Measurements from ENCODE around the gene SAA4.
"Not testable (repeated sequence)": the region's sequence is repeated elsewhere in the genome, so short reads cannot be mapped to it uniquely, and the experiment has no call there.

The SAA4 gene

DNA sequence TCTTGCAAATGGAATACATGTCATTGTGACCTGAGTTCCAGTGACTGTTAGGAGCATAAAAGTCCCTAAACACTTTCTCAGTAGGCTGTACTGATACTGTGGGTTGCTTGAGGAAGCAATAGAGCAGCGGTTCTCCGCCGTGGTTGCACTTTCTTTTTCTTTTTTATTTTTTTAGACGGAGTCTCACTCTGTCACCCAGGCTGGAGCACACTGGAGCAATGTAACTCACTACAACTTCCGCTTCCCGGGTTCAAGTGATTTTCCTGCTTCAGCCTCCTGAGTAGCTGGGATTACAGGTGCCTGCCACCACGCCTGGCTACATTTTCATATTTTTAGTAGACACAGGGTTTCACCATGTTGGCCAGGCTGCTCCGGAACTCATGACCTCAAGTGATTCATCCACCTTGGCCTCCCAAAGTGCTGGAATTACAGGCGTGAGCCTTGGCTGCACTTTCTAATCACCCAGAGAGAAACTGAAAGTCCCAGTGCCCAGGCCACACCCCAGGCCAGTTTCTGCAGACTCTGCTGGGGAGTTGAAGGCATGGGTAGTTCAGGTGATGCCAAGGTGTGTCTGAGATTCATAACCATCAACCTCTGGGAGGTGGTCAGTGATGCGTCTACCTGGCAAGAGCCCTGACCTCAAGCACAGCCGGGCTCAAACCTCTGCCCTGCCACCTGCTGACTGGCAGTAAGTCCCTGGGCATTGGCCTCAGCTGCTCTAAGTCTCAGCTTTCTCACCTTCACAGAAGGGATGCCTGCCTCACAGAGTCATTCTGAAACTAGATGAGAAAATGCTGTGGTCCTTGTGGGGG lies 10.0 kb upstream of the SAA4 start:
- DNase-seq, result not testable (repeated sequence)

DNA sequence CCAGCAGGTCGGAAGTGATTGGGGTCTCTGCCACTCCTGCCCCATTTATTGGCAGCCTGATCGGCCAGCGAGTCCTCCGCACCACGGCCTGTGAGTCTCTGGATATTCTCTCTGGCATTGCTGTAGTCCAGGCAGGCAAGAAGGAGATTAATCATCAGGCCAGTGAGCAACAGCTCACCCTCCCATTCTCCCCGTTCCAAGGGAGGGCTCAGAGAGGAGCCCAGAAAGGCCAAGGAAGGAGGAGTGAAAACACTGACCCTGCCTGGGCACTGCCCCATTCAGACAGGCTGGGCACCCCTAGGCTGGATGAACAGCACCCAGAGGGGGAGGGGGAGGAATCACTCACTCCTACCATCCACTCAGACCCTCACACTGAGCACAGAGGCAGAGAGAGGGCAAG lies 8.8 kb upstream of the SAA4 start:
- no peak for DNase-seq

DNA sequence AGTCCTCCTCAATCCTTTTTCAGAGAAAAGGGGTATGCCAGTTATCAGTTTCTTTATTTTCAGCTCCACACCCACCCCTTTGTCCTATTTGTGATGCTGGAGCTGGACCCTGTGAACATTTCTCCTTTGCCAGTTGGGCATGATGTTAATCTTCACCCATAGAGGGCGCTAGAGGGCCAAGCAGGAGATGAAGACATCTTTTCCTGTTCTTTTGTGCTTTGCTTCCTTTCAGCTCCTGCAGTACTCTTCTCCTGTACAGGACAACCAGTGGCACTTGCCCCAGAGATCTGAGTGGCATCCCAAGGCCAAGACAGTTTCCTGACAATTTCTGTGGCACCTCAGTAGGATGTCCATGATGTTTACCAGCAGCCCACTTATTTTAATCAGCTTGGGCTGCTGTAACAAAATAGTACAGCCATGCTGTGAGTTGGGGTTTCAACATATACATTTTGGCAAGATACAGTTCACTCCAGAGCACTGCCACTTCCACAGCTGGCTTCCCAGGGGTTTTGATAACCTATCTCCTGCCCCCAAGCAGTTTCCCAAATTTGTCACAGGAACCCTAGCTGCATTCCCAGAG lies 7.3 kb upstream of the SAA4 start:
- peak; percentile 43 for DNase-seq

DNA sequence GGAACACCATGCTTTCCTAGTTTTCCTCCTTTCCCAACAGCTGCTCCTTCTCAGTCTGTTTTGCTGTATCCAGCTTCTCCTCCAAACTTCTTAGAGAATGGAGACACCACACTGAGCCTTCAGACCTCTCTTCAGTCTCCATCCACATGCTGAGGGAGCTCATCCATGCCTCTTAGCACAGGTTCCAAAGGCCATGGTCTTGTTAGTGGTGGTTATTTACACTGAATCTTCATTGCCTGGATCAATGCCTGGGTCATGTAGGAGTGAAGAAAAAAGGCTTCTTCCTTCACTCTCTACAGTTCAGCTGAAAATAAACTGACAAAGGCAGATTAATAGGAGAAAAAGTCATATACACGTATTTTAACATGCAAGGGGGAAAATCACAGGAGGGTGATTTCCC lies 3.1 kb upstream of the SAA4 start:
- no peak for DNase-seq

DNA sequence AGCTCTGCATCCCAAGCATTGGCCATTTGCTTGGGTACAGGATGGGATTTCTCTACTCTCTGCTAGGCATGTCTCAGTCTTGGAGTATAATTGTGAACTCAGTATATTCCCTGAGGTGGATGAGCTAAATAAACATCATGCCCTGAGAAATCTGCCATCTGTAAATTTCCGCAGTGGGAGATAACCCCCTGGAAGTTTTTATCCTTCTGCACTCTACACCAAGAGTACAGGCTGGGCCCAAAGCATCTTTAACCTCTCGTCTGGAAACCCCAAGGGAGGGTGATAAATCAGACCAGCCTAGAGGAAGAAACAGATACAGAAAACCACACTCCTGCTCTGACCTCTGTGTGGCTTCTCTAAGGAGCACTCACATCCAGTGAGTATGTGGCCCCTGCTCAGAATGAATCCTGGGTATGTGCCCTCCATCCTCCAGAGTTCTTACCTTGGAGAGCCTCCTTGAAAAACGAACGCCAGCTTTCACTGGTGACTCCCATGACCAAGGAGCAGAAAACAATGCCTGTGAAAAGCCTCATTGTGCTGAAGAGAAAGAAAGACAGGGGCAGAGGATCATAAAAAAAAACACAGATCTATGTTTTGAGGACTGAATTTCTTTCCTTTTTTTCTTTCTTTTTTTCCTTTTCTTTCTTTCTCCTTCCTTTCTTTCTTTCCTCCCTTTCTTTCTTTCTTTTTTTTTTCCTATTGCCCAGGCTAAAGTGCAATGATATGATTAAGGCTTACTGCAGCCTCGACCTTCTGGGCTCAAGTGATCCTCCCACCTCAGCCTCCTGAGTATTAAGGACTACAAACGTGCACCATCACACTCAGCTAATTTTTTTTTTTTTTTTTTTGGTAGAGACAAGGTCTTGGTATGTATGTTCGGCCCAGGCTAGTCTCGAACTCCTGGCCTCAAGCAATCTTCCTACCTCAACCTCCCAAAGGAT lies 938 bp downstream of the SAA4 start:
- peak; percentile 20 for DNase-seq

DNA sequence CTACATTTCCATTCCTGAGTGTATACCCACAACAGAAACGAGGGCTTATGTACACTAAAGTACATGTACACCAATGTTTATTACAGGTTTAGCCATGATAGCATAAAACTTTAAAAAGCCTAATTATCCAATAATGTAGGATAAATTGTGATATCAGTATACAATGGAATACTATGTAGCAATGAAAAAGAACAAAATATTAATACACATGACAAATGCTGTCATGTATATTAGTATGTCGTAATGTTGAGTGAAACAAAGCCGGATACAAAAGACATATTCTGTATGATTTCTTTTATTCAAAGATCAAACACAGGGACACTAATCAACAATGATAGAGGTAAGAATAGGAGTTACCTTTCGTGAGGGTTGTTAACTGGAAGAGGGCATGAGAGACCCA lies 2.7 kb downstream of the SAA4 start:
- DNase-seq, result no peak

DNA sequence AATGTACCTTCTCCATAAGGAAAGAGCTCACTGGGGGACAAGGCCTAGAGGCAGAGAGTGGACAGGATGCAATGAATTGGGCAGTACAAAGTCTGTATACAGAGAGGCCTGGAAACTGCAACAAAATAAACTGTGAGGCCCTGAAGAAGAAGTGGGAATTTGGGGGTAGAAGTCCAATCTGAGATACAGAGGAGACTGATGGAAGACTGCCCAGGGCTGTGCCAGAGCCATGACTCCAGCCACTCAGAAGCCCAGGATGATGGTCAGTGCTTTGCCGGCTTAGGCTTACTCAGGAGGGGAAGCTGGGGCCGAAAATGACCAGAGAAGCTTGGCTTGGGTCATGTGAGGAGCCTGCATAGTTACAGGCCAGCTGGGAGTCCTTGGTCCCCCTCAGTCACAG lies 5.7 kb downstream of the SAA4 start:
- no peak for DNase-seq

DNA sequence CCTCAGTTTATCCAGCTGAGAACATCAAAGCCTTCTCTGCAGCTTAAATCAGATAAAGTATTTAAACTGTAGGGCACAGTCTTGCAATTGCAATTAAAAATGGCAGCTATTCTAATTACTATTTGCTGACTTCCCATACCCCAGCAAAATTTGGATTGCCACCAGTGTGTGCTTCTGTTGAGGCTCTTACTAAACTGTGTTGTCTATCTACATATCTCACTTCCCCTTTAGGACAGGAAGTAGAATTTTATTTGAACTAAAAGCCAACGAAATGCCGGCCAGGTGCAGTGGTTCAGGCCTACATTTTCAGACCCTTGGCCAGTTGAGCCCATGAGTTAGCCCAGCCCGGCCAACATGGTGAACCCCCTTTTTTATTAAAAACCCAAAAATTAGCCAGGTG lies 7.1 kb downstream of the SAA4 start:
- DNase-seq, result no peak

DNA sequence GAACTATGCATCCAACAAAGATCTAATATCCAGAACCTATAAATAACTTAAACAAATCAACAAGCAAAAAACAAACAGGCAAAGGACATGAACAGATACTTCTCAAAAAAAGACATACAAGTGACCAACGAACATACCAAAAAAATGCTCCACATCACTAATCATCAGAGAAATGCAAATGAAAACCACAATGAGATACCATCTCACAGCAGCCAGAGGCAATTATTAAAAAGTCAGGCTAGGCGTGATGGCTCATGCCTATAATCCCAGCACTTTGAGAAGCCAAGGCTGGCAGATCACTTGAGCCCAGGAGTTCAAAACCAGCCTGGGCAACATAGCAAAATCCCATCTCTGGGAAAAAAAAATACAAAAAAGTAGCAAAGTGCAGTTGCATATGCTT lies 10.7 kb downstream of the SAA4 start:
- no peak for DNase-seq

DNA sequence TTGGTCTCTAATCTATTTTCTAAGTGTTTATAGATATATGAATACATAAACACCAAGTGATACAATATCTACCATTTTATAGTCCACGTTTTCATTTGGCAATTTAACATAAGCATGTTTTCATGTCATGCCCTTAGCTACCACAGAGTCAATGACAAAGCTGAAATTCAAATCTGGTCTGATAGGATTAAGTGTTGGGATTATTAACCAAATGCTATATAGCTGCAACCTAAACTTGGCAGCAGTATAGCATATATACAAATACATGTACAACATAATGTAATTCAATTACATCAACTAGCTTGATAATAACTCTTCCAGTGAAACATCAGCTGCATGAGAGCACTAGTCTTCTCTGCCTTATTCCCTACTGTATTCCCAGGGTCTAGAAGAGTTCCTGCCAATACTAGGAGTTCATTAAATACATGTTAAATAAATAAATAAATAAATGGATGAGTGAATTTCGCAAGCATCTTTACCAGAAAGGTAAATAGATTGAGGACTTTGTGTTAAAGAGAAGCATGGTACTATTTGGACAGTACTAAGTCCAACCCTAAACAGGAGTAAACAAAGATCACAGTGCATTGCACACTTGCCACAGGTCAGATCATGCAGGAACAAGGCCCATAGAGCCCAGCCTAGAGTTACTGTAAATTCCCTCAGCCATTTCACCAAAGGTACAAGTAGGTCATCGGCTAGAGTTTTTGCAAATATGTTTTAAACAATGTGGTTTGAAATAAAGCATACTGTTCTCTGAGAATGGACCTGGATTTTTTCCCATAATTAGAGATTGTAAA lies 12.8 kb downstream of the SAA4 start:
- DNase-seq, result no peak

DNA sequence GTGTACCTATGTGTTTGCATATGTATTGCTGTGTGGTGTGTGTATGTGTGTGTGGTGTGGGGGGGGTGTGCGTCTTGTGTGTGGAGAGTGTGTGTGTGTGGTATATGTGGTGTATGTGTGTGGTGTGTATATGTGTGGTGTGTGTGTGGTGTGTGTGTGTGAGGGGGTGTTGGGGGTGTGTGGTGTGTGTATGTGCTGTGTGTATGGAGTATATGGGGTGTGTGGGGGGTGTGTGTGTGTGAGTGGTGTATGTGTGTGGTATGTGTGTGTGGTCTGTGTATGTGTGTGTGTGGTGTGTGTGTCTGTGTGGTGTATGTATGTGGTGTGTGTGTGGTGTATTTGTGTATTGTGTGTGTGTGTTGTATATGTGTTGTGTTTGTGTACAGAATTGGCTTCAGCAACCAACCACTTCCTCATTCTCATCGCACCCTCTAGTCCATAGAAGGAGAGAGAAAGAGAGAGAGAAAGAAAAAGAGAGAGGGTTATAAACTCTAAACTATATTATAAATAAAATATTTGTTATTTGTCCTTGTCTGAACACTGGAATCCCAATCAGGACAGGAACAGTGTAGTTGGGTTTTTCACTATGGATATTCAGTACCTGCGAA lies 13.7 kb downstream of the SAA4 start:
- no peak for DNase-seq

DNA sequence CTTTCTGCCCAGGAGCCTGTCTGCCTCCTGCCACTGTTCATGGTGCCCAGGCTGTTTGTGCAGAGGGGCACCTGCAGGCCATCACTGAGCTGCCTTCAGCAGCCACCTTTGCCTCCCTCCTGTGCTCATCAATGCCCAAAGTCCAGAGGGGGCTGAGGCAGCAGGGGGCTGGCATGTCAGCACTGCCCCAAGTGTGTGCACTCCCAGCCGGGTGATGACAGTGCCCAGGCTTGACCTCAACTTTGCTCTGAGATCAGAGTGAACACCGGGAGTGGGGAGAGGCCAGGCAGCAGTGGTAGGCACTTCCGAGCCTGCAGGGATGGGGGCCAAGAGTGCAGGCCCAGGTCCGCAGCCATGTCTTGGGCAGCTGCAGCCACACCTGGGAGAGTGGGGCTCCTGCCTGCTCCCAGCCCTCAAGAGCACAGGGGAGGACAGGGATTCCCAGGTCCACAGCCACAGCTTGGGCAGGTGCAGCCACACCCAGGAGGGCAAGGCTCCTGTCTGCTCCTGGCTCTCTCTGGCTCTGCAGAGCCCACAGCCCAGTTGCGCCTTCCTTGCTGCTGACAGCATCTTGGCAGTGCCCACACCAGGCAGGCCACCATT lies 15.2 kb downstream of the SAA4 start:
- no peak for DNase-seq

DNA sequence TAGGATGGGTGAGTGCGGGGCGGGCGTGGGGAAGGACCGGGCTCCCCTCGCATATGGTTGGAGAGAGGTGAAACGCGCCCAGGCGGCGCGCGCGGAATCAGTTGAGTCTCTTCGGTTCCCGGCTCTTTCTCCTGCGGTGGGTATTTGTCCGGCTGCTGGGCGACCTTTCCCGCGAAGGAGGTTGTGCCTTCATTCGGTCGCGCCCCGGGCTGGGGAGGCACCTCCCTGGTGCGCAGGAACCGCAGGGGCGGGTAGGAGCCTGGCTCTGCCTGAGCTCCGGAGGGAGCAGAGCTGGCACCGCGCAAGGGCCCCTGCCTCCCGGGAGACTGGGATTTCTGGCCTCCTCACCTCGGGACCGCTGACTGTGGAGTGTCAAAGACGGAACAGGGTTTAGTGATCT lies 27.5 kb downstream of the SAA4 start:
- DNase-seq, result peak; percentile 13

DNA sequence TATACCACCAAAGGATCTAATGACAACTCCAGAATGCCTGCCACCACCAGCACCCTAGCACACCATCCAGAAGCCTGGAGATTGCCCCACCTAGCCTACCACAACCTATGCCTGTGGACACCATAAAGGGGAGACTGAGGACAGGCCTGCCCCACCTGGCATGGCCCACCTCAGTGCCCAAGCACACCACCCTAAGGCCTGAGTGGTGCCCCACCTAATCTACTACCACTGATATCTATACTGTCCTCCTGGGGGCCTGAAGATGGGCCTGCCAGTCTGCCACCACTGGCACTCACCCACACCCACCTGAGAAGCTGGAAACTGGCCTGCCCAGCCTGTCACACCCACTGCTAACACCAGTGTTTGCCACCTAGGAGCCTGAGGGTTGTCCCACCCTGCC lies 31.8 kb downstream of the SAA4 start:
- no peak for DNase-seq

DNA sequence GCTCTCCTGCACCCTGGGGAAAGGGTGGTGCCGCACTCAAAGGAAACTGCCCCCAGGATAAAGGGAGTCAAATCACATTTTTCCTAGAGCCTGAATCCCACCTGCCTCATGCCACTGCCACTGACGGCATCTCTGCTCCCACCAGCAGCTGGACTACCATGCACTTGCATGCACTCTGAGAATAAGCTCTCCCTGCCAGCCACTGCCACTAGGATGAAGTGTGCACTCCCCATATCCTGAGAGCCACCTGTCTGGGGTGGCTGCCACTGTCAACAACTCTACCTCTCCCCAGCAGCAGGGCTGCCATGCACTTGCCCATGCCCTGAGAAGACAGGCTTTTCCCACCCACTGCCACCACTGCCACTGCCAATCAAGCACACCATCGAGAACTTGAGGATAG lies 32.4 kb downstream of the SAA4 start:
- no peak for DNase-seq

DNA sequence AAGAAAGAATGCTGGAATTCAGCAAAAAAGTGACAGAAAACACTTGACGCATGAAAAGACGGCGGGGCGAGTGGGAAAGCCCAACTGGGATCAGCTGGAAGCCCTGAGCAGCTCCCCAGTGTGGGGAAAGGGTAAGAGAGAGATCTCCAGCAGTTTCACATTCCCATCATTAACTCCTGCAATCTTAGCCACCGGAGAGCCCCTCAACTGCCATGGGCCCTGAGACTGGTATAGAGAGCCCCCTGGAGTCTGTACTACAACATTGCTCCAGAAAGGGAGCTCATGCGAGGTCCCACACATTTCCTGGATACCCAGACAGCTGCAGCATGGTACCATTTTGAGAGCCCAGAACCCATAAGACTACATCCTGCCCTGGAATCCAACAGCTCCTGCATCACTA lies 32.9 kb downstream of the SAA4 start:
- DNase-seq, result peak; percentile 10

DNA sequence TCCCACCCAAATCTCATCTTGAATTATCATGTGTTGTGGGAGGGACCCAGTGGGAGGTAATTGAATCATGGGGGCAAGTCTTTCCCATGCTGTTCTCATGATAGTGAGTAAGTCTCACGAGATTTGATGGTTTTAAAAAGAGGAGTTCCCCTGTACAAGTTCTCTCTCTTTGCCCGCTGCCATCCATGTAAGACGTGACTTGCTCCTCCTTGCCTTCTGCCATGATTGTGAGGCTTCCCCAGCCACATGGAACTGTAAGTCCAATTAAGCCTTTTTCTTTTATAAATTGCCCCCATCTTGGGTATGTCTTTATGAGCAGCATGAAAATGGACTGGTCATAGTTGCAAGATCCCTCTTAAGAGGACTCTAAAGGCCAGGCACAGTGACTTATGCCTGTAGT lies 38.9 kb downstream of the SAA4 start:
- not testable (repeated sequence) for DNase-seq

DNA sequence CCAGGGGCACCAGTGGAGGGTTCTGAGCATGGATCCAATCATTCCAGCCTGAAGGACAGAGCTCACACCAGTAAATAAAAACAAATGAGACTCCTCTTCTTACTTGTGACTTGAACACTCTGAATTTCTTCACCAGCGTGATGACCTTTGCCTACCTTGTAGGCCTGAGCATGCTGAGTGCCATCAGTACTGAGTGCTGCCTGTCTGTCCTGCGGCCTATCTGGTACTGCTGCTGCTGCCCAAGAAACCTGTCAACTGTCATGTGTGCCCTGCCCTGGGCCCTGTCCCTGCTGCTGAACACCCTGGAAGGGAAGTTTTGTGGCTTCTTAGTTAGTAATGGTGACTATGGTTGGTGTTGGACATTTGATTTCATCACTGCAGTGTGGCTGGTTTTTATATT lies 40.1 kb downstream of the SAA4 start:
- no peak for DNase-seq

DNA sequence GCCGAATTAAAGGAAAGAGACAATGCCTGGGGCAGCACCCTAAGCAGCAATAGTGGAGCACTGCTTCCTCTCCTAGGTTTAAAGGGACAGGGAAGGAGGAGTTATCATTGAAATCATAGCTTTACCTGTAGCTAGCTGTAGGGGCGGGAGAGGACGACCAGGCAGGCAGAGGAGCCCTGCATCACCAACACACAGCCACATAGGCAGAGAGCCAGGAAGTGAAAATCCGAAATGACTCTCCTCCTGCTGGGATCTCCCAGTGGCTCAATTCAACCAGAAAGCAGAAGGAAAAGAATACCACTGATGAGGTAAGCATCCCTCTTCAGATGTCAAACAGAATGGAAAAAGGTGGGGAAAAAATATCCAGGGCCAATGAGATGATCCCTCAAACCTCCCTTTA lies 43.6 kb downstream of the SAA4 start:
- DNase-seq, result no peak

DNA sequence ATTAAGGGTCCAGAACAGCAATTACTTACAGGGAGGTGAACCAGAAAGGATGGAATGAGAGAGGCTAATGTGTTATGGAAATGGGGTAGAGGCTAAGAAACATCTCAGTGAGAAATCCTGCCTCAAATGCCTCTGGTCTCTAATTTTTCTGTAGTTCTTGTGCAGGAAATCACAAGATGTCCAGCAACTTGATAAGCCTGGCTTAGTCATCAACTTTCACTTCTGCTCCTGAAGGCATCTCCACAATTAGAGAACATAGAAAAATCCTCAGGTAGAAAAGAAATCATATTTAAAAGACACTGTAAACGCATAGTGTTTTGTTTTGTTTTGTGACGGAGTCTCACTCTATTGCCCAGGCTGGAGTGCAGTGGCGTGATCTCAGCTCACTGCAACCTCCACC lies 45.2 kb downstream of the SAA4 start:
- no peak for DNase-seq

DNA sequence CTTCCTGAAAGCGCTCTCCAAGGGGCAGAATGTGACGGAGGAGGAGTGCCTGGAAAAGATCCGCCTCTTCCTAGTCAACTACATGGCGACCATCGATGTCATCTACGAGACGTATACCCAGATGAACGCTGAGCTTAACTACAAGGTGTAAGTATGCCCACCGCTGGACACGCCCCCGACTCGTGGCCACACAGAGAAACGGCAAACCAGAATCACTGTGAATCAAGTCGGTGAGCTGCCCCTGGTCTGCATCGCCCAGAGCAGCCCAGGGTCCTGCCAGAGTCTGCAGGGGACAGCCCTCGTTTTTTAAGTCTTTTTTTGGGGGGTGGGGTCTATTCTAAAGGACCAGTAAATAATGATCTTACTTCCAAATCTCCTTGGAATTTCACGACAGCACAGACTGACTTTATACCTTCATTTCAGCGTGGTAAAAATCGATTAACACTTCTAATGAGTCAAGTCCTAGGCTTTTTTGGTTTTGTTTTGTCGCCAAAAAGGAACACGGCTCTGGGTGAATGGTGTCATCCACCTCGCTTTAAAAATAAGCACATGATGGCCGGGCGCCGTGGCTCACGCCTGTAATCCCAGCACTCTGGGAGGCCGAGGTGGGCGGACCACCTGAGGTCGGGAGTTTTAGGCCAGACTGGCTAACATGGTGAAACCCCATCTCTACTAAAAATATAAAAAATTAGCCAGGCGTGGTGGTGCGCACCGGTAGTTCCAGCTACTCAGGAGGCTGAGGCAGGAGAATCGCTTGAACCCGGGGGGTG lies 46.9 kb downstream of the SAA4 start:
- DNase-seq, result not testable (repeated sequence)
